ENCODE results near the gene BMP7.

Gene BMP7

GRCh38 chr20:57118964-57119363 lies 147.5 kb downstream of the BMP7 start:
- no peak for FAIRE-seq
